ENCODE results near the gene MTMR1.

- TF ChIP-seq, protein P1, sequence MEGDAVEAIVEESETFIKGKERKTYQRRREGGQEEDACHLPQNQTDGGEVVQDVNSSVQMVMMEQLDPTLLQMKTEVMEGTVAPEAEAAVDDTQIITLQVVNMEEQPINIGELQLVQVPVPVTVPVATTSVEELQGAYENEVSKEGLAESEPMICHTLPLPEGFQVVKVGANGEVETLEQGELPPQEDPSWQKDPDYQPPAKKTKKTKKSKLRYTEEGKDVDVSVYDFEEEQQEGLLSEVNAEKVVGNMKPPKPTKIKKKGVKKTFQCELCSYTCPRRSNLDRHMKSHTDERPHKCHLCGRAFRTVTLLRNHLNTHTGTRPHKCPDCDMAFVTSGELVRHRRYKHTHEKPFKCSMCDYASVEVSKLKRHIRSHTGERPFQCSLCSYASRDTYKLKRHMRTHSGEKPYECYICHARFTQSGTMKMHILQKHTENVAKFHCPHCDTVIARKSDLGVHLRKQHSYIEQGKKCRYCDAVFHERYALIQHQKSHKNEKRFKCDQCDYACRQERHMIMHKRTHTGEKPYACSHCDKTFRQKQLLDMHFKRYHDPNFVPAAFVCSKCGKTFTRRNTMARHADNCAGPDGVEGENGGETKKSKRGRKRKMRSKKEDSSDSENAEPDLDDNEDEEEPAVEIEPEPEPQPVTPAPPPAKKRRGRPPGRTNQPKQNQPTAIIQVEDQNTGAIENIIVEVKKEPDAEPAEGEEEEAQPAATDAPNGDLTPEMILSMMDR (conservative IDR thresholded peaks at IDR 0.05 in 1 of 2, IDR thresholded peaks at IDR 0.05 in 1 of 2; ENCODE audit: extremely low read depth in 1 of 2, insufficient read depth in 1 of 2, low read depth in 1 of 2, low read length in 2 of 2) = no peak
- no peak for TF ChIP-seq EZH2 (IDR thresholded peaks at IDR 0.05; ENCODE audit: borderline replicate concordance, low read length)
Observed at GRCh38 chrX:150696331-150696730, 3.1 kb downstream of the MTMR1 start.

Data from mammary epithelial cell (primary cell).